ENCODE measurements around the gene MAP2. TPM values are rescaled to one million over a fixed set of nuclear protein-coding genes. Genes with fewer than 3 reads are reported as not detected.

The MAP2 gene
- total RNA-seq, 1 donor from 2014 or later = 16.5 TPM

DNA sequence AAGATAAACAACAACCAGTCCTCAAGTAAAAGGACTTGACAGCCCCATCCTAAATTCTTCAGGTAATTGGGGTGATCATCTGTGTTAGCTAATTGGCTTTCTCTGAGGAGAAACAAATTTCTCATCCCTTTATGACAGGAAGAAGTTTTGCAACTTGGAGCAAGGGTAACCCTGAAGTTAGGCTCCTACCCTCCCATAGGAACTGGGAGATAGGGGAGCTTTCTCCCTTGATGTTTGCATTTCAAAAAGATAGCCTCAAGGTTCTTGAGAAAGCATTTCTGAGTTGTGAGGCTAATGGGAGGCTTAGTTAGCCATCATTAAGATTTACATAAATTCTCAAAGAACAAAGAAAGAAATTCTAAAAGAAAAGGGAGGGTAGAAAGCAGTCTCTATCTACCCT lies 95.4 kb downstream of the MAP2 start:
- Mint-ChIP-seq H3K36me3 (ENCODE audit: insufficient read depth) (no peaks in the 10 kb centered on the region), H3K27ac (no peak overlapping the region), H3K4me1 (ENCODE audit: low read depth) (no peaks in the 10 kb centered on the region), H3K9me3 (ENCODE audit: low read depth) (no peaks in the 10 kb centered on the region), H3K27me3 (peaks cover 2% of the 10 kb centered on the region), H3K4me3 (ENCODE audit: low read depth) (no peak overlapping the region)
- TF ChIP-seq, protein P1, sequence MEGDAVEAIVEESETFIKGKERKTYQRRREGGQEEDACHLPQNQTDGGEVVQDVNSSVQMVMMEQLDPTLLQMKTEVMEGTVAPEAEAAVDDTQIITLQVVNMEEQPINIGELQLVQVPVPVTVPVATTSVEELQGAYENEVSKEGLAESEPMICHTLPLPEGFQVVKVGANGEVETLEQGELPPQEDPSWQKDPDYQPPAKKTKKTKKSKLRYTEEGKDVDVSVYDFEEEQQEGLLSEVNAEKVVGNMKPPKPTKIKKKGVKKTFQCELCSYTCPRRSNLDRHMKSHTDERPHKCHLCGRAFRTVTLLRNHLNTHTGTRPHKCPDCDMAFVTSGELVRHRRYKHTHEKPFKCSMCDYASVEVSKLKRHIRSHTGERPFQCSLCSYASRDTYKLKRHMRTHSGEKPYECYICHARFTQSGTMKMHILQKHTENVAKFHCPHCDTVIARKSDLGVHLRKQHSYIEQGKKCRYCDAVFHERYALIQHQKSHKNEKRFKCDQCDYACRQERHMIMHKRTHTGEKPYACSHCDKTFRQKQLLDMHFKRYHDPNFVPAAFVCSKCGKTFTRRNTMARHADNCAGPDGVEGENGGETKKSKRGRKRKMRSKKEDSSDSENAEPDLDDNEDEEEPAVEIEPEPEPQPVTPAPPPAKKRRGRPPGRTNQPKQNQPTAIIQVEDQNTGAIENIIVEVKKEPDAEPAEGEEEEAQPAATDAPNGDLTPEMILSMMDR (IDR thresholded peaks at IDR 0.05; ENCODE audit: unreplicated experiment) = no peak
- no peak for DNase-seq (ENCODE audit: low spot score, unreplicated experiment)

- H3K4me1 Mint-ChIP-seq (ENCODE audit: low read depth) = no peaks in the 10 kb centered on the region
- peaks cover 2% of the 10 kb centered on the region for H3K27me3 Mint-ChIP-seq
- H3K36me3 Mint-ChIP-seq (ENCODE audit: insufficient read depth) = no peaks in the 10 kb centered on the region
- H3K9me3 Mint-ChIP-seq (ENCODE audit: low read depth) = no peaks in the 10 kb centered on the region
- H3K27ac Mint-ChIP-seq = no peak overlapping the region
- no peak for DNase-seq (ENCODE audit: low spot score, unreplicated experiment)
- TF ChIP-seq, protein P1 (IDR thresholded peaks at IDR 0.05; ENCODE audit: unreplicated experiment) = no peak
- no peak overlapping the region for H3K4me3 Mint-ChIP-seq (ENCODE audit: low read depth)
Observed at GRCh38 chr2:209519906-209520305, 96.1 kb downstream of the MAP2 start.

GRCh38 chr2:209523041-209523740 lies 99.3 kb downstream of the MAP2 start:
- H3K4me1 Mint-ChIP-seq (ENCODE audit: low read depth) = no peaks in the 10 kb centered on the region
- peak overlapping the region; percentile 46 for H3K27ac Mint-ChIP-seq

GRCh38 chr2:209523867-209524266 lies 100.0 kb downstream of the MAP2 start:
- no peak overlapping the region for H3K27ac Mint-ChIP-seq
- TF ChIP-seq, protein P1 (IDR thresholded peaks at IDR 0.05; ENCODE audit: unreplicated experiment) = no peak
- DNase-seq (ENCODE audit: low spot score, unreplicated experiment) = no peak

More at GRCh38 chr2:209523041-209523740, 99.3 kb downstream of the MAP2 start:
- no peaks in the 10 kb centered on the region for H3K27me3 Mint-ChIP-seq
- no peaks in the 10 kb centered on the region for H3K36me3 Mint-ChIP-seq (ENCODE audit: insufficient read depth)
- TF ChIP-seq, protein P1 (IDR thresholded peaks at IDR 0.05; ENCODE audit: unreplicated experiment) = no peak
- no peak for DNase-seq (ENCODE audit: low spot score, unreplicated experiment)
- no peaks in the 10 kb centered on the region for H3K9me3 Mint-ChIP-seq (ENCODE audit: low read depth)
- H3K4me3 Mint-ChIP-seq (ENCODE audit: low read depth) = no peak overlapping the region

DNA sequence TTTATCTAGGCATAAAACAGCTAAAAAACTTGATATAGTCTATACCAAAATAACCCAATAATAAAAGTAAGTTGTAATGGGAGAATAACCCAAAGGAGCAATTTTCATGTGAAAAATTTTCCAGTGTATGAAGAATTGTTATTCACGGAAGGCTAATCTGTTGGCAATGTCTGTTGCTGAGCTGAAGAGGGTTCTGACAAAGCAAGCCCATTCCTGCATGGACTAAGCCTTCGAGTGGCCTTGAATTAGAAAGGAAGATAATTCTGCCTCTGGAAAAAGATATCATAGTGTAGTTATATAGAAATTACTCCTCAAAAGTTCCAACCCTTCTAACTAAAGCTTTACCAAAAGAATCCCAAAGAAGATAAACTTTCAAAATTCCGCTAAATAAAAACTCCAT lies 101.5 kb downstream of the MAP2 start:
- H3K27ac Mint-ChIP-seq = no peak overlapping the region
- H3K27me3 Mint-ChIP-seq = no peaks in the 10 kb centered on the region
- no peaks in the 10 kb centered on the region for H3K9me3 Mint-ChIP-seq (ENCODE audit: low read depth)
- no peak for DNase-seq (ENCODE audit: low spot score, unreplicated experiment)
- H3K4me1 Mint-ChIP-seq (ENCODE audit: low read depth) = no peaks in the 10 kb centered on the region
- no peak overlapping the region for H3K4me3 Mint-ChIP-seq (ENCODE audit: low read depth)
- TF ChIP-seq, protein P1 (IDR thresholded peaks at IDR 0.05; ENCODE audit: unreplicated experiment) = no peak
- H3K36me3 Mint-ChIP-seq (ENCODE audit: insufficient read depth) = no peaks in the 10 kb centered on the region

More at GRCh38 chr2:209523867-209524266, 100.0 kb downstream of the MAP2 start:
- no peak overlapping the region for H3K4me3 Mint-ChIP-seq (ENCODE audit: low read depth)
- H3K36me3 Mint-ChIP-seq (ENCODE audit: insufficient read depth) = no peaks in the 10 kb centered on the region
- H3K4me1 Mint-ChIP-seq (ENCODE audit: low read depth) = no peaks in the 10 kb centered on the region
- H3K27me3 Mint-ChIP-seq = no peaks in the 10 kb centered on the region
- no peaks in the 10 kb centered on the region for H3K9me3 Mint-ChIP-seq (ENCODE audit: low read depth)
